Uterus (tissue), 2 donors: ENCODE results near the gene VWC2.

Experiments used
- POLR2A ChIP-seq, 2 donors: fragments of 450-650 bp; IDR thresholded peaks; one replicate each; pipeline ENCODE4 v1.6.1; 2016; ENCODE audit warnings: antibody characterized with exemption in 2 of 2, mild to moderate bottlenecking in 1 of 2, moderate library complexity in 1 of 2
- TF ChIP-seq, protein P1 (sequence below), 4 experiments: fragments of 200-600 bp in 2 of 4; fragments of 450-650 bp in 2 of 4; sonication (generic) in 2 of 4; IDR thresholded peaks; one replicate each; pipeline ENCODE4 v1.5.1; 2016 to 2019; ENCODE audit warnings: antibody characterized with exemption in 4 of 4, mild to moderate bottlenecking in 2 of 4, moderate library complexity in 1 of 4

DNA sequence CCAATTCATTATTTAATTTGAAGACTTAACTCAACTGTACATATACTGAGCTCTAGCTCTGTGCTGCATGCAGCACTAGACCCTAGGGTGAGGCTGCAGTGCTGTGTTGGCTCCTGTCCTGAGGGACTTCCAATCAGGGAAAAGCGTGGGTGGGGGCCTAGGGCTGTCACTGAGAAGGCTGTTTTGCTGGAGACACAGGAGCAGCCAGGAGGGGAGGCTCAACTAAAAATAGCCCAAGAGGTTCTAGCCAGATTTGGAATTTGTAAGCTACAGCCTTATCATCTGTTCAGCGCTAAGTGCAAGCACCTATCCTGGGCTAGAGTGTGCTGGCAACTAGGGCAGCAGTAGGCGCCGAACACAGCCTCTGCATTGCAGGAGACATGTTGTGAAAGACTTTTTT is 121.1 kb downstream of the VWC2 start:
- TF ChIP-seq, protein P1, sequence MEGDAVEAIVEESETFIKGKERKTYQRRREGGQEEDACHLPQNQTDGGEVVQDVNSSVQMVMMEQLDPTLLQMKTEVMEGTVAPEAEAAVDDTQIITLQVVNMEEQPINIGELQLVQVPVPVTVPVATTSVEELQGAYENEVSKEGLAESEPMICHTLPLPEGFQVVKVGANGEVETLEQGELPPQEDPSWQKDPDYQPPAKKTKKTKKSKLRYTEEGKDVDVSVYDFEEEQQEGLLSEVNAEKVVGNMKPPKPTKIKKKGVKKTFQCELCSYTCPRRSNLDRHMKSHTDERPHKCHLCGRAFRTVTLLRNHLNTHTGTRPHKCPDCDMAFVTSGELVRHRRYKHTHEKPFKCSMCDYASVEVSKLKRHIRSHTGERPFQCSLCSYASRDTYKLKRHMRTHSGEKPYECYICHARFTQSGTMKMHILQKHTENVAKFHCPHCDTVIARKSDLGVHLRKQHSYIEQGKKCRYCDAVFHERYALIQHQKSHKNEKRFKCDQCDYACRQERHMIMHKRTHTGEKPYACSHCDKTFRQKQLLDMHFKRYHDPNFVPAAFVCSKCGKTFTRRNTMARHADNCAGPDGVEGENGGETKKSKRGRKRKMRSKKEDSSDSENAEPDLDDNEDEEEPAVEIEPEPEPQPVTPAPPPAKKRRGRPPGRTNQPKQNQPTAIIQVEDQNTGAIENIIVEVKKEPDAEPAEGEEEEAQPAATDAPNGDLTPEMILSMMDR (IDR thresholded peaks at IDR 0.05): no peak
- TF ChIP-seq POLR2A (IDR thresholded peaks at IDR 0.05): no peak
